HepG2 (cell line): Measurements from ENCODE around the gene VAPA. TPM values are rescaled to one million over a fixed set of nuclear protein-coding genes. Genes with fewer than 3 reads are reported as not detected.

Experiments used
- ERF ChIP-seq: IDR thresholded peaks from 2 replicates; pipeline ENCODE4 v1.6.1; 2018; ENCODE audit warnings: missing biosample characterization, missing genetic modification reagents
- FOSL1 ChIP-seq: sonication (generic); formaldehyde crosslinking; IDR thresholded peaks from 2 replicates; pipeline ENCODE4 v1.9.0; 2021; ENCODE audit warnings: missing genetic modification reagents, borderline replicate concordance
- FUBP1 ChIP-seq: sonication (generic); formaldehyde crosslinking; IDR thresholded peaks from 2 replicates; pipeline ENCODE4 v1.5.1; 2020; ENCODE audit warnings: missing genetic modification reagents, mild to moderate bottlenecking, borderline replicate concordance
- GATAD2A ChIP-seq: IDR thresholded peaks from 2 replicates; pipeline ENCODE4 v1.6.1; 2016
- HMGXB4 ChIP-seq, 2 experiments: sonication (generic) in 1 of 2; formaldehyde crosslinking in 1 of 2; IDR thresholded peaks; 2 replicates each; pipeline versions ENCODE4 v1.4.0 to v1.6.1; 2018 to 2020; ENCODE audit warnings: missing genetic modification reagents in 2 of 2, borderline replicate concordance in 1 of 2, low read depth in 1 of 2, mild to moderate bottlenecking in 1 of 2, missing biosample characterization in 1 of 2
- MBNL3 ChIP-seq: fragments of 250-450 bp; sonication (Bioruptor Pico); conservative IDR thresholded peaks from 2 replicates; pipeline ENCODE4 v1.8.0; 2022; ENCODE audit warnings: mild to moderate bottlenecking, inconsistent platforms
- MYPOP ChIP-seq: sonication (generic); formaldehyde crosslinking; IDR thresholded peaks from 2 replicates; pipeline ENCODE4 v1.8.1; 2023; ENCODE audit warnings: mild to moderate bottlenecking, moderate library complexity, missing genetic modification reagents
- NFRKB ChIP-seq: fragments of 450-650 bp; IDR thresholded peaks from 2 replicates; pipeline ENCODE4 v1.6.1; 2017
- PHF21A ChIP-seq: sonication (generic); formaldehyde crosslinking; IDR thresholded peaks from 2 replicates; pipeline ENCODE4 v1.5.0; 2020; ENCODE audit warnings: mild to moderate bottlenecking, missing genetic modification reagents
- PITX1 ChIP-seq: sonication (generic); formaldehyde crosslinking; IDR thresholded peaks from 2 replicates; pipeline ENCODE4 v1.5.1; 2020; ENCODE audit warnings: mild to moderate bottlenecking, missing genetic modification reagents
- PLSCR1 ChIP-seq: sonication (generic); formaldehyde crosslinking; IDR thresholded peaks from 2 replicates; pipeline ENCODE4 v1.5.0; 2020; ENCODE audit warnings: missing genetic modification reagents, mild to moderate bottlenecking, borderline replicate concordance
- SAP130 ChIP-seq: IDR thresholded peaks from 2 replicates; pipeline ENCODE4 v1.6.1; 2016; ENCODE audit warnings: low read depth
- SNAI1 ChIP-seq: sonication (generic); formaldehyde crosslinking; IDR thresholded peaks from 2 replicates; pipeline ENCODE4 v1.5.0; 2020; ENCODE audit warnings: mild to moderate bottlenecking, missing genetic modification reagents, borderline replicate concordance
- SP140L ChIP-seq: sonication (generic); formaldehyde crosslinking; IDR thresholded peaks from 2 replicates; pipeline ENCODE4 v1.4.0; 2020; ENCODE audit warnings: missing genetic modification reagents, borderline replicate concordance
- TBX2 ChIP-seq: sonication (generic); formaldehyde crosslinking; IDR thresholded peaks from 2 replicates; pipeline ENCODE4 v1.5.0; 2020; ENCODE audit warnings: missing genetic modification reagents, mild to moderate bottlenecking, borderline replicate concordance
- TEAD3 ChIP-seq: optimal IDR thresholded peaks from 2 replicates; pipeline ENCODE3; 2016; ENCODE audit warnings: borderline replicate concordance
- ZHX1 ChIP-seq: sonication (generic); formaldehyde crosslinking; IDR thresholded peaks from 2 replicates; pipeline ENCODE4 v1.8.1; 2022; ENCODE audit warnings: low read depth, mild to moderate bottlenecking, missing genetic modification reagents
- ZNF10 ChIP-seq: sonication (generic); formaldehyde crosslinking; IDR thresholded peaks from 2 replicates; pipeline ENCODE4 v1.4.0; 2020; ENCODE audit warnings: mild to moderate bottlenecking, low read depth, missing genetic modification reagents, borderline replicate concordance
- ZNF292 ChIP-seq: sonication (generic); formaldehyde crosslinking; IDR thresholded peaks from 2 replicates; pipeline ENCODE4 v1.8.1; 2022; ENCODE audit warnings: mild to moderate bottlenecking, low read depth, missing genetic modification reagents, borderline replicate concordance
- ZNF317 ChIP-seq: sonication (generic); formaldehyde crosslinking; IDR thresholded peaks from 2 replicates; pipeline ENCODE4 v1.5.0; 2020; ENCODE audit warnings: mild to moderate bottlenecking, missing genetic modification reagents
- ZNF816 ChIP-seq: sonication (generic); formaldehyde crosslinking; IDR thresholded peaks from 2 replicates; pipeline ENCODE4 v1.8.0; 2022; ENCODE audit warnings: missing genetic modification reagents, mild to moderate bottlenecking, borderline replicate concordance
- polyA plus RNA-seq, 8 experiments: library from polyadenylated mRNA; depleted of rRNA in 3 of 8; stranded (reverse) in 7 of 8; unstranded in 1 of 8; fragments of >200 nt; fragmentation: Illumina TruSeq in 4 of 8; extraction: Trizol in 4 of 8; gene quantifications; 2 replicates each; pipeline versions ENCODE4 v1.2.1 to v1.2.3, GENCODE V29; 2011 to 2016; ENCODE audit warnings: low read depth in 4 of 8, missing spikeins in 1 of 8, mixed read lengths in 1 of 8; ENCODE audit not compliant: insufficient read depth in 1 of 8
- total RNA-seq, 5 experiments: library from RNA; depleted of rRNA; stranded (reverse); fragments of >200 nt; fragmentation: Illumina TruSeq; extraction: Trizol; gene quantifications; 2 replicates each; pipeline ENCODE4 v1.2.3, GENCODE V29; 2016; ENCODE audit warnings: low read depth in 1 of 5

Gene VAPA
- total and polyA plus RNA-seq, 2 of the 13 experiments (the other 11 are each of a cell fraction or from before 2014, with no cell fraction given): 167 to 294 TPM

GRCh38 chr18:9914584-9915290 is 921 bp downstream of the VAPA start (continued):
- TF ChIP-seq FUBP1 (no peak), ZNF10 (CRISPR knock-in tag) (no peak), TBX2 (CRISPR knock-in tag) (0 out of 2 replicates have a peak, but pooled peaks have one; percentile 15), GATAD2A (CRISPR knock-in tag) (no peak), MYPOP (CRISPR knock-in tag) (peak; percentile 40; the same call in 1 of the 2 replicates), ZHX1 (CRISPR knock-in tag) (no peak), NFRKB (no peak), ERF (CRISPR knock-in tag) (no peak), PHF21A (CRISPR knock-in tag) (no peak), SAP130 (CRISPR knock-in tag) (peak; percentile 73), TEAD3 (peak; percentile 8), SP140L (CRISPR knock-in tag) (no peak), SNAI1 (CRISPR knock-in tag) (no peak), ZNF292 (peak; percentile 18; the same call in 1 of the 2 replicates), PITX1 (CRISPR knock-in tag) (no peak), PLSCR1 (no peak), ZNF816 (CRISPR knock-in tag) (no peak), HMGXB4 (CRISPR knock-in tag; IDR thresholded peaks at IDR 0.05; ENCODE audit: borderline replicate concordance in 1 of 2, low read depth in 1 of 2) (peak in 1 of 2 experiments; percentile 51; a peak in 2 of 4 replicates), FOSL1 (CRISPR knock-in tag) (no peak), ZNF317 (no peak), MBNL3 (CRISPR knock-in tag) (no peak)
